GM12878 (cell line): ENCODE measurements around the gene TRPM5. TPM values are rescaled to one million over a fixed set of nuclear protein-coding genes. Genes with fewer than 3 reads are reported as not detected.

Experiments used
- ATAC-seq: fragments of 200-7000 bp; cut with Tn5 transposase; 3 replicates; pipeline ENCODE4 v1.9.1; 2020; ENCODE audit warnings: mild to moderate bottlenecking, moderate library complexity
- BruUV-seq: library from RNA; stranded (reverse); fragments of 400-500 nt; replicated peaks from 2 replicates; lab custom pipeline; 2021; lab: Mats Ljungman, UMichigan
- CTCF ChIA-PET: fragments of 300-600 bp; sonication (Branson Sonifier 250); formaldehyde crosslinking; extraction: SDS; loops from one replicate; lab custom pipeline; 2021; ENCODE audit warnings: inconsistent platforms; lab: Yijun Ruan, JAX
- POLR2A ChIA-PET: fragments of 350-600 bp; formaldehyde crosslinking; extraction: SDS; loops from one replicate; lab custom pipeline; 2021; ENCODE audit warnings: inconsistent platforms; lab: Charles Lee
- RAD21 ChIA-PET: fragments of 300-600 bp; sonication (Branson Sonifier 250); formaldehyde crosslinking; loops from one replicate; lab custom pipeline; 2023; ENCODE audit warnings: antibody characterized with exemption; ENCODE audit not compliant: unreplicated experiment; lab: Charles Lee
- SMC1A ChIA-PET: fragments of 300-600 bp; sonication (Branson Sonifier 250); formaldehyde crosslinking; loops from one replicate; lab custom pipeline; 2023; ENCODE audit not compliant: unreplicated experiment, uncharacterized antibody; lab: Charles Lee
- DNase-seq: peaks from one replicate; pipeline ENCODE4 v3.0.0-alpha.2; 2011; ENCODE audit warnings: low read depth, low spot score
- FAIRE-seq: peaks from 3 replicates; lab custom pipeline; 2011; peaks lifted over from hg19 to GRCh38; lab: Jason Lieb, UNC
- H2AFZ ChIP-seq: 2 replicates; pipeline ENCODE4 v1.6.0; 2011; ENCODE audit warnings: low read depth, low read length, control low read depth; ENCODE audit not compliant: control insufficient read depth
- H3K27ac ChIP-seq: 2 replicates; pipeline ENCODE4 v1.5.1; 2011; ENCODE audit warnings: control low read depth; ENCODE audit not compliant: control insufficient read depth, insufficient read depth
- H3K27me3 ChIP-seq, 2 experiments: replicated peaks in 1 of 2; 2 replicates each; pipeline versions ENCODE4 v1.6.0 to v1.6.1; 2011; ENCODE audit warnings: low read length in 1 of 2; ENCODE audit not compliant: control insufficient read depth in 2 of 2, insufficient read depth in 2 of 2
- H3K36me3 ChIP-seq, 2 experiments: 2 replicates each; pipeline ENCODE4 v1.5.1; 2011; ENCODE audit warnings: low read length in 1 of 2; ENCODE audit not compliant: control insufficient read depth in 2 of 2, insufficient read depth in 2 of 2
- H3K4me1 ChIP-seq: 2 replicates; pipeline ENCODE4 v1.6.1; 2011; ENCODE audit warnings: mild to moderate bottlenecking, low read length, moderate library complexity, mixed read lengths; ENCODE audit not compliant: control insufficient read depth, insufficient read depth
- H3K4me2 ChIP-seq: 2 replicates; pipeline ENCODE4 v1.6.0; 2011; ENCODE audit warnings: control low read depth; ENCODE audit not compliant: control insufficient read depth, insufficient read depth
- H3K4me3 ChIP-seq: fragments of 200-600 bp; sonication (generic); 2 replicates; pipeline ENCODE4 v1.5.1; 2016
- H3K79me2 ChIP-seq: 2 replicates; pipeline ENCODE4 v1.6.0; 2011; ENCODE audit warnings: low read length; ENCODE audit not compliant: control insufficient read depth, insufficient read depth
- H3K9ac ChIP-seq: 2 replicates; pipeline ENCODE4 v1.8.0; 2011; ENCODE audit warnings: low read length, control low read depth, mixed read lengths; ENCODE audit not compliant: control insufficient read depth, insufficient read depth
- H3K9me3 ChIP-seq: replicated peaks from 3 replicates; pipeline ENCODE4 v1.5.1; 2011; ENCODE audit warnings: mild to moderate bottlenecking, low read length; ENCODE audit not compliant: control insufficient read depth, insufficient read depth
- H4K20me1 ChIP-seq: 2 replicates; pipeline ENCODE4 v1.6.0; 2011; ENCODE audit not compliant: control insufficient read depth, insufficient read depth
- LARP7 ChIP-seq: fragments of 450-650 bp; IDR thresholded peaks from 2 replicates; pipeline ENCODE4 v1.6.1; 2017; ENCODE audit warnings: mild to moderate bottlenecking
- PKNOX1 ChIP-seq: fragments of 450-650 bp; IDR thresholded peaks from 2 replicates; pipeline ENCODE4 v1.6.1; 2016; ENCODE audit warnings: mild to moderate bottlenecking
- POLR2AphosphoS2 ChIP-seq: IDR thresholded peaks from 2 replicates; pipeline ENCODE4 v1.6.1; 2011; ENCODE audit warnings: low read depth, mild to moderate bottlenecking, low read length, improper control_type of control experiment, moderate library complexity
- PRDM15 ChIP-seq: fragments of 450-650 bp; formaldehyde crosslinking; IDR thresholded peaks from 2 replicates; pipeline ENCODE4 v1.4.0; 2020; ENCODE audit warnings: mild to moderate bottlenecking, moderate library complexity
- RELB ChIP-seq: fragments of 450-650 bp; IDR thresholded peaks from 2 replicates; pipeline ENCODE4 v1.6.1; 2017; ENCODE audit warnings: low read depth, mild to moderate bottlenecking, moderate library complexity
- SP1 ChIP-seq: IDR thresholded peaks from one replicate; pipeline ENCODE4 v1.6.1; 2011; ENCODE audit warnings: low read depth, low read length
- ZBTB11 ChIP-seq: fragments of 450-650 bp; formaldehyde crosslinking; IDR thresholded peaks from 2 replicates; pipeline ENCODE4 v1.5.0; 2022; ENCODE audit warnings: mild to moderate bottlenecking, missing genetic modification characterization
- ZNF384 ChIP-seq: IDR thresholded peaks from 2 replicates; pipeline ENCODE4 v1.6.1; 2012; ENCODE audit warnings: low read depth, mild to moderate bottlenecking, low read length, improper control_type of control experiment, borderline replicate concordance
- WGBS: methylation state at CpG from one replicate; pipeline ENCODE4 v1.1.6; 2016; ENCODE audit warnings: low lambda C conversion rate; ENCODE audit not compliant: insufficient replicate concordance, insufficient coverage; ENCODE audit errors: missing lambda C conversion rate; 5-methylcytosine and 5-hydroxymethylcytosine counted together
- in situ Hi-C: fragments of 300-500 bp; cut with MboI; formaldehyde crosslinking; loops from 9 replicates; pipeline ENCODE4 v1.14.3; 2018; ENCODE audit warnings: mixed read lengths
- intact Hi-C: fragments of 100-400 bp; cut with micrococcal nuclease; formaldehyde crosslinking; loops from one replicate; pipeline ENCODE4 v1.14.2; 2022; ENCODE audit not compliant: unreplicated experiment
- polyA plus RNA-seq, 11 experiments: library from polyadenylated mRNA; depleted of rRNA in 4 of 11; unstranded in 6 of 11; stranded (reverse) in 5 of 11; fragments of >200 nt; fragmentation: Nextera tagmentation in 4 of 11; fragmentation: Illumina TruSeq in 1 of 11; extraction: Ambion mirVana in 4 of 11; extraction: Trizol in 1 of 11; gene quantifications; 1 replicate in 1 of 11; 2 replicates in 10 of 11; pipeline versions ENCODE4 v1.2.1 to v1.2.3, GENCODE V29; 2011 to 2016; ENCODE audit warnings: inconsistent platforms in 2 of 11, missing spikeins in 2 of 11, low read depth in 1 of 11
- total RNA-seq, 4 experiments: library from RNA; depleted of rRNA in 3 of 4; stranded (reverse); fragments of >200 nt in 3 of 4; fragmentation: Illumina TruSeq in 1 of 4; extraction: Trizol in 1 of 4; gene quantifications; 2 replicates each; pipeline versions ENCODE4 v1.2.1 to v1.2.3, GENCODE V29; 2013 to 2021

The TRPM5 gene
- total and polyA plus RNA-seq, 10 of the 15 experiments (the other 5 are each of a cell fraction or from before 2014, with no cell fraction given), result not detected

GRCh38 chr11:2432171-2432621, 12.1 kb downstream of the TRPM5 start:
- H3K27me3 ChIP-seq, result no peaks in the 10 kb centered on the region
- CTCF ChIA-PET, result interaction anchor here (1.5 kb wide), 2 partner anchors 12 to 99 kb away, joined by 3 to 5 read pairs; no protein-coding TSS in a partner anchor
- H3K4me1 ChIP-seq, result no peaks in the 10 kb centered on the region
- H3K36me3 ChIP-seq, result no peaks in the 10 kb centered on the region
- TF ChIP-seq POLR2AphosphoS2 (no peak), PRDM15 (CRISPR knock-in tag) (no peak), LARP7 (no peak), ZBTB11 (no peak), RELB (no peak), ZNF384 (no peak), SP1 (no peak), PKNOX1 (no peak)
- TF ChIP-seq, all 136 proteins: peak for 0
- H4K20me1 ChIP-seq, result no peaks in the 10 kb centered on the region
- POLR2A ChIA-PET, result no interaction called here
- ATAC-seq (no peak), FAIRE-seq (no peak), DNase-seq (no peak)
- in situ Hi-C loops (no loop called here), intact Hi-C loops (no loop called here)
- H3K79me2 ChIP-seq, result no peaks in the 10 kb centered on the region
- no peak overlapping the region for H3K27ac ChIP-seq
- SMC1A ChIA-PET, result no interaction called here
- no peaks in the 10 kb centered on the region; the same call in 2 of the 3 replicates for H3K9me3 ChIP-seq
- no peak overlapping the region for H3K4me2 ChIP-seq
- RAD21 ChIA-PET, result no interaction called here
- 31% methylated on average over 15 of the region's 15 CpGs for WGBS
- H3K9ac ChIP-seq, result no peak overlapping the region
- no peak overlapping the region for H3K4me3 ChIP-seq
- H2AFZ ChIP-seq, result no peak overlapping the region
- BruUV-seq, result no TSS peak
